Body of pancreas (tissue), 4 donors: ENCODE measurements around the gene PSEN2.

ENCODE experiments used
- CTCF ChIP-seq, 7 experiments: fragments of 450-650 bp in 4 of 7; fragments of 200-600 bp in 3 of 7; sonication (generic) in 3 of 7; IDR thresholded peaks; one replicate each; pipeline ENCODE4 v1.5.1; 2016 to 2019; ENCODE audit warnings: antibody characterized with exemption in 7 of 7
- POLR2A ChIP-seq, 3 donors: fragments of 450-650 bp; IDR thresholded peaks; one replicate each; pipeline ENCODE4 v1.6.1; 2016; ENCODE audit warnings: antibody characterized with exemption in 3 of 3, mild to moderate bottlenecking in 2 of 3

- TF ChIP-seq POLR2A (IDR thresholded peaks at IDR 0.05) (no peak), CTCF (IDR thresholded peaks at IDR 0.05) (no peak)
These were observed 15.9 kb downstream of the PSEN2 start for GRCh38 chr1:226886122-226886901.
